ENCODE measurements around the gene RBL2. TPM values are rescaled to one million over a fixed set of nuclear protein-coding genes. Genes with fewer than 3 reads are reported as not detected.

RBL2 gene
- total RNA-seq, 6 donors from 2014 or later = 69.2 to 164 (median 84.9) TPM

GRCh38 chr16:53433930-53434376, 318 bp upstream of the RBL2 start:
- peaks cover 0 to 7% (median 3%) of the 10 kb centered on the region in 4 donors for H3K9me3 ChIP-seq
- ATAC-seq (ENCODE audit: low FRiP score in 2 of 2) (peak in 1 of 2 donors; percentile 0), DNase-seq (no peak)
- H3K4me3 ChIP-seq = peak overlapping the region in 3 of 4 donors; percentile 82 to 96 (median 94)
- no peaks in the 10 kb centered on the region for H3K27me3 ChIP-seq
- 23 to 31% methylated on average over 12 to 13 of the region's 13 CpGs for WGBS, 2 donors
- peak overlapping the region; percentile 96 to 99 (median 98) for H3K27ac ChIP-seq
- peaks cover 7 to 23% (median 16%) of the 10 kb centered on the region in 4 donors for H3K4me1 ChIP-seq
- no peak for TF ChIP-seq EP300 (IDR thresholded peaks at IDR 0.05)
- TF ChIP-seq POLR2A (IDR thresholded peaks at IDR 0.05) = no peak
- TF ChIP-seq CTCF (IDR thresholded peaks at IDR 0.05) = no peak
- no peak for TF ChIP-seq POLR2AphosphoS5 (IDR thresholded peaks at IDR 0.05)
- H3K36me3 ChIP-seq = no peaks in the 10 kb centered on the region

GRCh38 chr16:53435066-53435688, 906 bp downstream of the RBL2 start:
- Histone ChIP-seq H3K36me3 (peaks cover 0 to 4% (median 0%) of the 10 kb centered on the region in 4 donors), H3K4me1 (peaks cover 7 to 28% (median 18%) of the 10 kb centered on the region in 4 donors), H3K4me3 (peak overlapping the region; percentile 82 to 96 (median 94)), H3K27me3 (no peaks in the 10 kb centered on the region), H3K27ac (peak overlapping the region; percentile 96 to 99 (median 98)), H3K9me3 (peaks cover 0 to under 1% (median 0%) of the 10 kb centered on the region in 4 donors)
- WGBS, 2 donors = 0 to 1% methylated on average over 6 to 28 of the region's 28 CpGs
- peak in 1 of 2 donors; percentile 91 for DNase-seq
- ATAC-seq (ENCODE audit: low FRiP score in 2 of 2) = peak; percentile 94 to 96
- TF ChIP-seq POLR2A (IDR thresholded peaks at IDR 0.05) (peak in 3 of 4 donors; percentile 68 to 83 (median 77)), EP300 (IDR thresholded peaks at IDR 0.05) (peak in 1 of 4 donors; percentile 14), CTCF (IDR thresholded peaks at IDR 0.05) (peak in 1 of 6 experiments; percentile 2), POLR2AphosphoS5 (IDR thresholded peaks at IDR 0.05) (peak; percentile 67 to 96)

- no peaks in the 10 kb centered on the region for H3K9me3 ChIP-seq
- no peak for ATAC-seq (ENCODE audit: low FRiP score in 2 of 2)
- H3K4me1 ChIP-seq = peaks cover 7 to 28% (median 18%) of the 10 kb centered on the region in 4 donors
- no peak overlapping the region for H3K27ac ChIP-seq
- no peaks in the 10 kb centered on the region for H3K27me3 ChIP-seq
- peaks cover 8 to 51% (median 21%) of the 10 kb centered on the region in 4 donors for H3K36me3 ChIP-seq
- no peak for DNase-seq
- TF ChIP-seq POLR2A (IDR thresholded peaks at IDR 0.05) (no peak), EP300 (IDR thresholded peaks at IDR 0.05) (no peak), POLR2AphosphoS5 (IDR thresholded peaks at IDR 0.05) (no peak), CTCF (IDR thresholded peaks at IDR 0.05) (no peak)
- H3K4me3 ChIP-seq = no peak overlapping the region
- WGBS, 2 donors = 90 to 93% methylated on average over 5 of the region's 5 CpGs
These were observed 5.9 kb downstream of the RBL2 start for GRCh38 chr16:53440125-53440524.

GRCh38 chr16:53445534-53445933, 11.3 kb downstream of the RBL2 start:
- no peaks in the 10 kb centered on the region for H3K27me3 ChIP-seq
- no peaks in the 10 kb centered on the region for H3K9me3 ChIP-seq
- H3K4me1 ChIP-seq = no peaks in the 10 kb centered on the region
- H3K36me3 ChIP-seq = peaks cover 8 to 81% (median 26%) of the 10 kb centered on the region in 4 donors
- no peak overlapping the region for H3K27ac ChIP-seq
- no peak for DNase-seq
- TF ChIP-seq POLR2A (IDR thresholded peaks at IDR 0.05) (no peak), POLR2AphosphoS5 (IDR thresholded peaks at IDR 0.05) (no peak), EP300 (IDR thresholded peaks at IDR 0.05) (no peak), CTCF (IDR thresholded peaks at IDR 0.05) (no peak)
- no peak overlapping the region for H3K4me3 ChIP-seq
- ATAC-seq (ENCODE audit: low FRiP score in 2 of 2) = no peak
- WGBS, 2 donors = 89 to 95% methylated on average over 5 of the region's 5 CpGs

Data from upper lobe of left lung (tissue), 6 donors.